AG08396 (cell line): ENCODE results near the gene ACTR3.
A peak's percentile ranks its signal among the peaks of the same experiment; 100 is the strongest.

Source experiments
- DNase-seq: peaks from one replicate; pipeline ENCODE4 v3.0.0; 2012; ENCODE audit warnings: low spot score, mixed read lengths

The ACTR3 gene

GRCh38 chr2:113966171-113966570 lies 76.3 kb downstream of the ACTR3 start:
- no peak for DNase-seq

DNA sequence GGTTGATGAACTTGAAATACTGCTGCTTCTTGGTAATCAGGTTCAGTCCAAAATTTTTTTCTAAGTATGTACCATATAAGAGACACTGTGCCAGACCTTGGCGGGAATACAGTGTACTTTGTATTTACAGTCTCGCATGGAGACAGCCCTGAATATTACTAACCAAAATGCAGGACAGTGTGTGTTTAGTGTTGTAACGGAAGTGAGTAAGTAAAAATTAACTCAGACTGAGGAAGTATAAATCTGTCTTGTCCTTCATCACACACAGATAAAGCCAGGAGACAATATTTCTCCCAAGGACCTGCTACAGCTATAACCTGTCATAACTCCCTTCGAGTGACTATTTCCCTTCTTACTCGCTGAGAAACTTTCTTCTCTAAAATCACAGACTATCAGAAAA lies 76.9 kb downstream of the ACTR3 start:
- DNase-seq = no peak

GRCh38 chr2:113967272-113967671 lies 77.4 kb downstream of the ACTR3 start:
- DNase-seq = no peak

GRCh38 chr2:113972766-113973165 lies 82.9 kb downstream of the ACTR3 start:
- no peak for DNase-seq

DNA sequence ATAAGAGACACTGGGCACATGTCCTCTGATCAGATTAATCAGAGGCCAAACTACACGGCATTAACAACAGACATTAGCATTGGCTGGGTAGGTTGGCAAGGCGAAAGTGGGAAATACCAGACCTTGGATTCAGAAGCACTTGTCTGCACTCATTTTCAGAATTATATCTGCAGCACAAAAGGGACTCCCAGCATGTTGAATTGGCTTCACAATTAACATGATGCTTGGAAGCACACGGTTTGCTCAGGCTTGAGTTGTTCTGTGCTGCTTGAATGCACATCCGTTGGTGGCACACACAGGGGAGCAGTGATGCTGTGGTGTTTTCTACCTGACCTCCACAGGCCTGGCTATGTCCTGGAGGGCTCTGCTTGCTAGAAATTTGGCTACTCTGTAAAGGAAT lies 83.9 kb downstream of the ACTR3 start:
- no peak for DNase-seq

- no peak for DNase-seq
These were observed 84.8 kb downstream of the ACTR3 start for GRCh38 chr2:113974727-113975126.

DNA sequence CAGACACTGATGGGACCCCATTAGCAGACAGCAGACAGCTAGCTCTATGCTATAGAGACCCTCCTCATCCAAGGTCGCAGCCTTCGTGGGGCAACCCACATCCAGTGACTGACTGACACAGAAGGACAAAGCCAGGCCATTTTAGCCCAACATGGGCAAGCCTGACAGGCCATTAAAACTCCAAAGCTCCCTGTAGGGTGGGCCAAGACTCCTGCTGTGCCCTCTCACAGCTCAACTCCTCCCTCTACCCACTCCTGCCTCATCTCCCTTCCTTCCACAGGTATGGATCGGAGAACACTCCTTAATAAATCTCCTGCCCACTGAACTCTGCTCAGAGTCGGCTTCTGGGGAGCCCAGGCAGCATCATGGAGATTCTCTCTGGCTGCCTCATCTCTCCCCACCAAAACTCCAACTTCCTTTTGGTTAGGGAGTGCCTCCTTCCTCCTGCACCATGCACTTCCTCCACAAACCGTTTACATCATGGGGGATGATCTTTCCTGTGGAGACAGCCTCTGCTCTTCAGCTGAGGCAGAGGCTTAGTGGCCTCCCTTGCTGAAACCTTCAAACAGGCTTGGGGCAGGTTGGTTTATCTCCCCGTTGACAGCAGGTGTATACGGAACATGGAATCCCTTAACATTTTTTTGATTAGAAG lies 86.5 kb downstream of the ACTR3 start:
- DNase-seq = no peak

DNA sequence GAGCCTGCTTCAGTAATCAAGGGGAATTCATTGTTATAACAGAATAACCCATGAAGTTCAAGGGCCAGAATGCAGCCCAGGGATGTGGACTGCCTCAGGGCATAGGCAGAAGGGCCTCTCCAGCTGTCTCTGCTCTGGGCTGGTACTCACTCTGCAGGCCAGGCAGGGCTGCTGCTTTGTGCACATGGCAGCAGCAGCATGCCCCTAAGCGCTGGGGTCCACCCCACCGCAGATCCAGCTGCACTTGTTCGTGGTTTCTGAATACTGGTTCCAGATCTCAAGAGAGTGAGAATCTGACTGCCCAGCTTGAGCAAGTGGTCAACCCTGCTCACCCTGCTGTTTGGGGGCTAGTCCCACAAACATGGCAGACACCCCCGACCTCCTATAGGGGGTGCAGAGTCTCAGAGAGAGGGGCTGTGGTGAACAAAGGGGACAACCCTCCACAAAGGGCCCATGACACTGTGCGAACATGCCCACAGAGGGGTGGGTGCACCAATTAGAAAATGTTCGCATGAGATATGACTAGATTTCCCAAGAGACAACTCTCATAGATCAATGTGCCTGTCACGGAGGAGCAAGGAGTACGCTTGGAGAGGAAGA lies 87.3 kb downstream of the ACTR3 start:
- DNase-seq = no peak

DNA sequence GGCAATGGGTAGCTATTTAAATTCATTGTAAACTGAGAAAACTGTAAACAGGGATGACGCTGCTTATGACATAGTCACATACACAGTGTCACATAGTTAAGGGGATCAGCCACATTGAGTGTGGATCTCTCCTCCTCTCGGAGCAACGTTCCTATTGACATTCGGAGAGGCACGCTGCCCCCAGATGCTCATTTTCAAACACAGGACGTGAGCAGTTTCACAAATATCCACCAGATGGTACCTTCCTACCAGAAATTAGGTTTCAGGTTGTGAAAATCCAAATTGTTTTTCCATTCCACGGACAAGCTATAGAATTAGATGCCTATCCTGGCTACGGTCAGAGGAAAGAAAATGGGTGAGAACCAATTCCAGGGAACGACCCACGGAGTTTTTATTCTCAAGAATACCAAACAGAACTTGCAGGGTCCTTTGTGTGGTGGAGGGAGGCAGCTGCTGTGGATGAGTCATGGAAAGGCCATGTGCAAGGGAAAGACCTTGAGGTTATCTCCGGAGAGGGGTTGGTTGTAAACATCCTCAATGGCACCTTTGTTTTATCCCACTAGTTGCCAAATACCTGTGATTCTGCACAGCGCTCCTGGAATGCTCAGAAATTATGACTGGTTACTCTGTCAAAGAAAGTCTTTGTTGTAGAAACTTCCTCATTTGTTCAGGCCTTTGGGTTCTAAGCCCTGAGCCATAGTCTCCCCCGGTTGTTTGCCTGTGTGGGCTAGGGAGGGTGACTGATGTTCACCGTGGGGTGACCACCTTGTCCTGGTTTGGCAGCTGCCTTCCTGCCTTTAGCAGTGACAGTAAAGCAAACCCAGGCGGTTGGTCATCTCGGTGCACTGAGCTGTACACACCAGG lies 88.0 kb downstream of the ACTR3 start:
- DNase-seq = peak; percentile 44

GRCh38 chr2:113978524-113979190 lies 88.8 kb downstream of the ACTR3 start:
- no peak for DNase-seq

- no peak for DNase-seq
These were observed 89.6 kb downstream of the ACTR3 start for GRCh38 chr2:113979191-113980128.

- DNase-seq = no peak
These were observed 91.1 kb downstream of the ACTR3 start for GRCh38 chr2:113980946-113981345.

DNA sequence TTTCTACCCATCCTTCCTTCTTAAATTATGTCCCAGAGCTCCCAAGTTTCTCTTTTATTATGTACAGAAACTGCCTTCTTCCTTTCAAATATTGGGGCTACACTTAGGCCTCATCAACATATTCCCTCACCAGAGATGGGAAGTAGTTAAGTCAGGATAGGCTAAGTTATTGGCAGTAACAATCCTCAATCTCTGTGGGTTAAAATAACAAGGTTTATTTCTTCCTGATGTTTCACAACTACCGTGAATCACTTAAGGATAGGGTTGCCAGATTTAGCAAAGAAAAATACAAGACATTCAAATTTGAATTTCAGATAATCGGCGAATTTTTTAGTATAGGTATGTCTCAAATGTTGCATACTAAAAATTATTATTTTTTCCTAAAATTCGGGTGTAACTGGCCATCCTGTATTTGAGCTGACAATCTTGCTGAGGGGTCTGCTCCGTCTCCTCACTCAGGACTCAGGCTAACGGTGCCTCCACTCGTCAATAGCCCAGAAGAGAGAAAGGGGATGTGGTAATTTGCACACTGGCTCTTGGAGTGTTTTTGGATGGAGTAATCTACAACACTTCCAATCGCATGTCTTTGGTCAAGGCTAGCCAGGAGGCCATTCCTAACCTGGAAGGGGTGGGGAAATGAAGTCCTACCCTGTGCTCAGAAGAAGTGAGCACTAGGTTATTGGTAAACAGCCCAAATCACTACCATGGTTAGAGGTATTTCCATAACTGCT lies 91.7 kb downstream of the ACTR3 start:
- DNase-seq = no peak

DNA sequence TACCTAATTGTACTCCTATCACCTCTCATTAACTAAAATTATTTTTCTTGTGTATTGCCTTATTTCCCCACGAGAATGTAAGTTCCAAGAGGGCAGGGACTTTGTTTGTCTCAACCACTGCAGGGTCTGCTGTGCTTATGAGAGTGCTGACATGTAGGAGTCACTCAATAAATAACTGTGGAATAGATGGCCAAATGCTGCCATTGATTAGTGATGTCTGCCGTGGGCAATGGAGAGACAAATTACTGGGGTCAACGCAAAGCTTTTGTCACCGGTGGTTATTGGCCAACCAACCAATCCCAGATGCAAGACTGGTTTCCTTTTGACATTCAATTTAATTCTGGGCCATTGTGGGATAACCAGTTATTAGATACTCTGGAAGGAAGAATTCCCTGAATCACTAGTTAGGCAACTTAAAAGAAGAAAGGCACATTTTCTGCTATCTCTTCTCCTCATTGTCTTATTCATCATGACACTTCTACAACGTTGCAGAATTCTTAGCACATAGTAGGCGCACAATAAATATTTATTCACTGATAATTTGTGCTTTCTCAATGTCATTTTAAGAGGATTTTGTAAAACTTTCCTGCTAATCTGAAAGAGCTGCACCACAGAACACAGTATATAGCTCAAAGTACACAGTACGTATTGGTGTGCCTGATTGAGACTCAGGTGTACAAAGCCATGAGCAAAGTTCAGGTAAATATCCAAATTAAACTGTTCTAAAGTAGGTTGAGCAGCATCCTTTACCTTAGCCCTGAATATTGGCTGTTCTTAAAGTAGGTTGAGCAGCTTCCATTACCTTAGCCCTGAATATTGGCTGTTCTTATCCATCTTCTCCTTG lies 95.9 kb downstream of the ACTR3 start:
- DNase-seq = no peak

DNA sequence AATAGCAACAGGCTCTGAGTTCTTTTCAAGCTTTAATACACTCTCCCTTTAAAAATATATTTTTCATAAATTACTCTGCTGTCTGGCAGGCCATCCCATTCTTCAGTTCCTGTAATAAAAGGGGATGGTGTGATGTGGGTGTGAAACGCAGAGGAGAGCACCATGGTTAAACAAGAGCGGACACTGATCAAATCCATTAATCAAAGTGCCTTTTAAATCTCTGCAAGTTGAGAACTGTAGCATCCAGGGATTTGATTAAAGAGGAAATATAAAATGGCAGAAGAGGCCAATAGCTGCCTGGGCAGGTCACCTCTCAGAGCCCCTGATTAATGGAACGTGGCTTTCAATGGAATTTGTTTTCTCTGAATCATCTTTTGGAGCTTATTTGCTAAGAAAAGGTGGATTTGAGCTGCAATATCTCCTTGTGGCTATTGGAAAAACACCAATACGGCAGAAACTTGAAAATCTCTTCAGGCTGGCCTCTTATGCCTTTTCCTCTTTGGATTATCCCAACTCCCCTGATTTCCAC lies 96.9 kb downstream of the ACTR3 start:
- DNase-seq = no peak

DNA sequence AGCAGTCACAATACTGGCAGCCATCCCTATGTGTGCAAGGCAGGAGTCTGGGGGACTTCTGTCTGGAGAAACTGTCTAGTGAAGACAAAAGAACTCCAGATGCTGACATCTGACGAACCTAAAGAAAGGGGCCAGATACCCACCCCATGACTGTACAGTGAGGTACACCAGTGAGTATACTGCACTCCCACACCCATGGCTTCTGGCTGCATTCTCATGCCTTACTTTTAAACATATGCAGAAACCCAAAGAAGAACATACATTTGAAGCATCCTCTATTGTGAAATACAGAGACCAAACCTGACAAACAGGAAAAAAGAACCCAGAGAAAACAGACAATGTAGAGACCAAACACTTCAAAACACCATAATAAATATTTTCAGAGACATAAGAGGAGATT lies 102.2 kb downstream of the ACTR3 start:
- no peak for DNase-seq

- no peak for DNase-seq
These were observed 107.0 kb downstream of the ACTR3 start for GRCh38 chr2:113996671-113997594.

GRCh38 chr2:114001152-114001551 lies 111.3 kb downstream of the ACTR3 start:
- DNase-seq = no peak

GRCh38 chr2:114001937-114002336 lies 112.0 kb downstream of the ACTR3 start:
- no peak for DNase-seq
